HCT116 (cell line): ENCODE data around the gene SPATC1L. TPM values are rescaled to one million over a fixed set of nuclear protein-coding genes. Genes with fewer than 3 reads are reported as not detected.

Experiments used
- ATAC-seq: fragments of 200-7000 bp; cut with Tn5 transposase; 2 replicates; pipeline ENCODE4 v1.9.1; 2020; ENCODE audit warnings: mild to moderate bottlenecking, moderate library complexity
- BruUV-seq: library from RNA; stranded (reverse); fragments of 400-500 nt; replicated peaks from 2 replicates; lab custom pipeline; 2021; lab: Mats Ljungman, UMichigan
- CTCF ChIA-PET: fragments of 300-600 bp; sonication (Branson Sonifier 250); formaldehyde crosslinking; loops from one replicate; lab custom pipeline; 2021; ENCODE audit warnings: antibody characterized with exemption; lab: Charles Lee
- POLR2A ChIA-PET: fragments of 300-600, 350-600 bp; sonication (Branson Sonifier 250); formaldehyde crosslinking; loops from one replicate; lab custom pipeline; 2021; ENCODE audit warnings: antibody characterized with exemption; lab: Charles Lee
- RAD21 ChIA-PET, 2 experiments: fragments of 300-600 bp; sonication (Branson Sonifier 250); formaldehyde crosslinking; loops; one replicate each; lab custom pipeline; 2023; ENCODE audit warnings: low total read pairs in 2 of 2; ENCODE audit not compliant: uncharacterized antibody in 2 of 2, unreplicated experiment in 2 of 2, low non-redundant PET in 1 of 2; lab: Charles Lee
- DNase-seq: peaks from one replicate; pipeline ENCODE4 v3.0.0-alpha.2; 2010; ENCODE audit warnings: low read depth, low spot score
- H2AFZ ChIP-seq: fragments of 200-600 bp; shearing (Covaris generic), sonication (generic); 2 replicates; pipeline ENCODE4 v1.6.1; 2017; ENCODE audit warnings: low read depth, mixed run types, mixed read lengths, antibody characterized with exemption, low read length; ENCODE audit not compliant: poor library complexity, severe bottlenecking
- H3K27ac ChIP-seq: 2 replicates; pipeline ENCODE4 v1.5.1; 2012; ENCODE audit warnings: low read depth, low read length
- H3K27me3 ChIP-seq: fragments of 200-600 bp; sonication (generic); 2 replicates; pipeline ENCODE4 v1.6.1; 2016; ENCODE audit warnings: mixed run types, low read length, mixed read lengths; ENCODE audit not compliant: insufficient read depth
- H3K36me3 ChIP-seq, 2 experiments: fragments of 200-500 bp in 1 of 2; fragments of 200-600 bp in 1 of 2; sonication (Bioruptor generic) in 1 of 2; sonication (generic) in 1 of 2; 2 replicates each; pipeline versions ENCODE4 v1.5.1 to v1.6.1; 2014 to 2016; ENCODE audit warnings: low read length in 2 of 2, inconsistent platforms in 1 of 2, mixed read lengths in 1 of 2, mixed run types in 1 of 2; ENCODE audit not compliant: insufficient read depth in 2 of 2, control insufficient read depth in 1 of 2
- H3K4me1 ChIP-seq, 2 experiments: fragments of 200-600 bp in 1 of 2; sonication (generic) in 1 of 2; 2 replicates each; pipeline versions ENCODE4 v1.5.1 to v1.6.1; 2012 to 2017; ENCODE audit warnings: low read length in 2 of 2, inconsistent platforms in 1 of 2, mild to moderate bottlenecking in 1 of 2, mixed read lengths in 1 of 2, mixed run types in 1 of 2, moderate library complexity in 1 of 2; ENCODE audit not compliant: insufficient read depth in 2 of 2, control insufficient read depth in 1 of 2
- H3K4me2 ChIP-seq: fragments of 200-600 bp; sonication (generic); 2 replicates; pipeline ENCODE4 v1.6.1; 2017; ENCODE audit warnings: mixed run types, low read length, mixed read lengths
- H3K4me3 ChIP-seq, 2 experiments: fragments of 200-600 bp in 1 of 2; sonication (generic) in 1 of 2; replicated peaks in 1 of 2; 2 replicates each; pipeline ENCODE4 v1.5.1; 2011 to 2016; ENCODE audit warnings: low read length in 2 of 2, control low read depth in 1 of 2, low read depth in 1 of 2, mild to moderate bottlenecking in 1 of 2, mixed read lengths in 1 of 2, mixed run types in 1 of 2
- H3K79me2 ChIP-seq: fragments of 200-600 bp; sonication (generic); 2 replicates; pipeline ENCODE4 v1.6.1; 2017; ENCODE audit warnings: mild to moderate bottlenecking, mixed run types, low read length, moderate library complexity, mixed read lengths; ENCODE audit not compliant: insufficient read depth
- H3K9ac ChIP-seq: fragments of 200-600 bp; sonication (generic); 2 replicates; pipeline ENCODE4 v1.6.1; 2016; ENCODE audit warnings: low read length, mixed read lengths
- H3K9me2 ChIP-seq: fragments of 200-600 bp; sonication (generic), shearing (Covaris generic); 2 replicates; pipeline ENCODE4 v1.6.1; 2017; ENCODE audit warnings: mixed run types, mild to moderate bottlenecking, moderate library complexity; ENCODE audit not compliant: insufficient read depth
- H3K9me3 ChIP-seq, 2 experiments: fragments of 200-500 bp in 1 of 2; fragments of 200-600 bp in 1 of 2; sonication (Bioruptor generic) in 1 of 2; sonication (generic) in 1 of 2; 2 replicates each; pipeline ENCODE4 v1.6.1; 2014 to 2017; ENCODE audit warnings: low read length in 2 of 2, mixed read lengths in 2 of 2, inconsistent platforms in 1 of 2, low read depth in 1 of 2, mild to moderate bottlenecking in 1 of 2, mixed run types in 1 of 2, moderate library complexity in 1 of 2; ENCODE audit not compliant: control insufficient read depth in 1 of 2, insufficient read depth in 1 of 2
- H4K20me1 ChIP-seq: fragments of 200-600 bp; sonication (generic), shearing (Covaris generic); 2 replicates; pipeline ENCODE4 v1.6.1; 2017; ENCODE audit warnings: mixed run types, mild to moderate bottlenecking, moderate library complexity; ENCODE audit not compliant: insufficient read depth
- CBX3 ChIP-seq: IDR thresholded peaks from 2 replicates; pipeline ENCODE4 v1.6.1; 2012; ENCODE audit warnings: low read depth
- CEBPB ChIP-seq: IDR thresholded peaks from 2 replicates; pipeline ENCODE4 v1.6.1; 2012; ENCODE audit warnings: low read depth
- EGR1 ChIP-seq: IDR thresholded peaks from 2 replicates; pipeline ENCODE4 v1.6.1; 2012; ENCODE audit warnings: low read depth
- ELF1 ChIP-seq: IDR thresholded peaks from 2 replicates; pipeline ENCODE4 v1.6.1; 2012; ENCODE audit warnings: low read depth, borderline replicate concordance
- EZH2phosphoT487 ChIP-seq: fragments of 200-600 bp; IDR thresholded peaks from 2 replicates; pipeline ENCODE4 v1.6.1; 2018; ENCODE audit warnings: antibody characterized with exemption, borderline replicate concordance
- FOSL1 ChIP-seq: IDR thresholded peaks from 2 replicates; pipeline ENCODE4 v1.6.1; 2012; ENCODE audit warnings: low read depth
- JUND ChIP-seq: IDR thresholded peaks from 2 replicates; pipeline ENCODE4 v1.6.1; 2012
- POLR2A ChIP-seq: IDR thresholded peaks from 2 replicates; pipeline ENCODE4 v1.7.0; 2011; ENCODE audit warnings: borderline replicate concordance; ENCODE audit not compliant: insufficient read depth, insufficient read length; ENCODE audit errors: extremely low read depth
- intact Hi-C: fragments of 100-400 bp; cut with micrococcal nuclease; formaldehyde crosslinking; loops from 2 replicates; pipeline ENCODE4 v1.10.0; 2022
- total RNA-seq: library from RNA; stranded (reverse); gene quantifications from one replicate; pipeline ENCODE4 v1.2.1, GENCODE V29; 2021; ENCODE audit not compliant: unreplicated experiment
- TF ChIP-seq, protein P1 (sequence below): IDR thresholded peaks from 2 replicates; pipeline ENCODE4 v1.6.1; 2011; ENCODE audit warnings: mild to moderate bottlenecking, low read length, moderate library complexity; ENCODE audit not compliant: insufficient replicate concordance; ENCODE audit errors: extremely low read depth

Gene SPATC1L
- total RNA-seq, 1 experiment from 2014 or later = 1.3 TPM

DNA sequence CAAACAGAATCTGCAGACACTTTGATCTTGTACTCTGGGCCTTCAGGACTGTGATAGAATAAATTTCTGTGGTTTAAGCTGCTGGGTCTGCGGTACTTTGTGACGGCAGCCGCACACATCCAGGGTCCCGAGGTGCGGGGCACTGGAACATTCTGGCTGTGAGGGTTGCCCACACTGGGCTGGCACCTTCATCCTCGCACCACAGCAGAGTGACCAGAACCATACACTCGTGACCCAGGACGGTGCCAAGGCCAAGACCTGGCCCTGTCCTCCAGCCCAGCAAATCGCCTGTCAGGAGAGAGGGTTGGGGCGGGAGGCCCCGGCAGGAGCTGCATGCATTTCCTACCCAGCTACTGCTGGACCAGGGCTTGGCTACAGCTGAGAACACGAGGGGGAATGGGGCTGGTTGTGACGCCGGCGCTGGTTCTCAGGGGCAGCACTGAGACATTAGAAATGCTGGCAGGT, 26.2 kb downstream of the SPATC1L start:
- RAD21 ChIA-PET = no interaction called here

DNA sequence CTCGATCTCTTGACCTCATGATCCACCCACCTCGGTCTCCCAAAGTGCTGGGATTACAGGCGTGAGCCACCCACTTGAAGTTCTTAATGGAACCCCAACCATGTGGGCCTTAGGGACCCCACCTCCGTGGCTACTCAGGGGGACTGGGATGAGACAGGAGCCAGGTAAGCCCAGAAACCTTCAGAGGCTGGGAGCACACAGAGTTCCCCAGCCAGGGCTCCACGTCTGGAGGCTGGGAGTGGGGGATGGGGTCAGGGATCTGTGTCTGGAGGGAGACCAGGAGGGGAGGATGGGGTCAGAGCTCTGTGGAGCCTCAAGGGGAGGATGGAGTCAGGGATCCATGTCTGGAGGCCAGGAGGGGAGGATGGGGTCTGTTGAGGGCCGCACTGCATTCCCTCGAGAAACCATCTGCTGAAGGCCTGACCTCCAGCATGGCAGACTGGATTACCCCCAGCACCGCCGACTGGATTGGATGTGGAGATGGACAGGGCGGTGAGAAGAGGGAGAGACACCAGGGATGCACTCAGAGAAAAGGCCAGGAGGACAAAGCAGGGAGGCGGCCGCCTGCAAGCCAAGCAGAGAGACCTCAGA, 26.8 kb downstream of the SPATC1L start:
- no peak overlapping the region for H2AFZ ChIP-seq
- RAD21 ChIA-PET = no interaction called here
- no peak for DNase-seq
- no TSS peak for BruUV-seq
- no peaks in the 10 kb centered on the region for H3K27me3 ChIP-seq
- intact Hi-C loops = no loop called here
- POLR2A ChIA-PET = interaction anchor here (0.6 kb wide), 1 partner anchor 14 kb away, joined by 3 read pairs; no protein-coding TSS in a partner anchor
- H3K79me2 ChIP-seq = no peaks in the 10 kb centered on the region
- no peak overlapping the region for H3K27ac ChIP-seq
- H3K4me1 ChIP-seq = peaks cover 7 to 8% of the 10 kb centered on the region in 2 experiments; a peak in 3 of 4 replicates
- no peaks in the 10 kb centered on the region for H3K36me3 ChIP-seq
- no peaks in the 10 kb centered on the region for H4K20me1 ChIP-seq
- no peak overlapping the region for H3K4me2 ChIP-seq
- H3K9me3 ChIP-seq = no peaks in the 10 kb centered on the region
- no peak for ATAC-seq
- H3K4me3 ChIP-seq = no peak overlapping the region
- H3K9me2 ChIP-seq = no peaks in the 10 kb centered on the region
- CTCF ChIA-PET = interaction anchor here (1.6 kb wide), 1 partner anchor 184 kb away, joined by 3 read pairs; no protein-coding TSS in a partner anchor
- TF ChIP-seq EZH2phosphoT487 (no peak), EGR1 (no peak), POLR2A (no peak), FOSL1 (no peak), JUND (no peak), CBX3 (no peak)
- H3K9ac ChIP-seq = no peak overlapping the region

More for the DNA sequence above, 26.2 kb downstream of the SPATC1L start:
- Histone ChIP-seq H3K79me2 (no peaks in the 10 kb centered on the region), H3K27me3 (no peaks in the 10 kb centered on the region), H3K9ac (no peak overlapping the region), H3K9me2 (no peaks in the 10 kb centered on the region), H4K20me1 (no peaks in the 10 kb centered on the region), H3K9me3 (no peaks in the 10 kb centered on the region), H2AFZ (no peak overlapping the region), H3K36me3 (no peaks in the 10 kb centered on the region), H3K4me1 (peaks cover 7% of the 10 kb centered on the region in 2 experiments; a peak in 3 of 4 replicates), H3K4me3 (no peak overlapping the region), H3K27ac (no peak overlapping the region), H3K4me2 (no peak overlapping the region)
- TF ChIP-seq, protein P1, sequence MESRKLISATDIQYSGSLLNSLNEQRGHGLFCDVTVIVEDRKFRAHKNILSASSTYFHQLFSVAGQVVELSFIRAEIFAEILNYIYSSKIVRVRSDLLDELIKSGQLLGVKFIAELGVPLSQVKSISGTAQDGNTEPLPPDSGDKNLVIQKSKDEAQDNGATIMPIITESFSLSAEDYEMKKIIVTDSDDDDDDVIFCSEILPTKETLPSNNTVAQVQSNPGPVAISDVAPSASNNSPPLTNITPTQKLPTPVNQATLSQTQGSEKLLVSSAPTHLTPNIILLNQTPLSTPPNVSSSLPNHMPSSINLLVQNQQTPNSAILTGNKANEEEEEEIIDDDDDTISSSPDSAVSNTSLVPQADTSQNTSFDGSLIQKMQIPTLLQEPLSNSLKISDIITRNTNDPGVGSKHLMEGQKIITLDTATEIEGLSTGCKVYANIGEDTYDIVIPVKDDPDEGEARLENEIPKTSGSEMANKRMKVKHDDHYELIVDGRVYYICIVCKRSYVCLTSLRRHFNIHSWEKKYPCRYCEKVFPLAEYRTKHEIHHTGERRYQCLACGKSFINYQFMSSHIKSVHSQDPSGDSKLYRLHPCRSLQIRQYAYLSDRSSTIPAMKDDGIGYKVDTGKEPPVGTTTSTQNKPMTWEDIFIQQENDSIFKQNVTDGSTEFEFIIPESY = no peak
- TF ChIP-seq POLR2A = no peak
- TF ChIP-seq ELF1 = no peak
- no peak for TF ChIP-seq CEBPB
- DNase-seq (no peak), ATAC-seq (no peak)
- intact Hi-C loops = no loop called here
- ChIA-PET POLR2A (no interaction called here), CTCF (interaction anchor here (1.6 kb wide), 1 partner anchor 184 kb away, joined by 3 read pairs; no protein-coding TSS in a partner anchor)
- BruUV-seq = no TSS peak
